WTC11 (cell line): ENCODE results near the gene SDCCAG8. TPM values are rescaled to one million over a fixed set of nuclear protein-coding genes. Genes with fewer than 3 reads are reported as not detected.
A peak's percentile ranks its signal among the peaks of the same experiment; 100 is the strongest.

Source experiments
- ATAC-seq: fragments of 200-7000 bp; cut with Tn5 transposase; 2 replicates; pipeline ENCODE4 v1.10.0; 2021; ENCODE audit warnings: mild to moderate bottlenecking, moderate library complexity
- CTCF ChIA-PET: fragments of 300-600 bp; sonication (Branson Sonifier 250); formaldehyde crosslinking; loops from one replicate; lab custom pipeline; 2021; ENCODE audit warnings: antibody characterized with exemption; lab: Charles Lee
- POLR2A ChIA-PET: fragments of 350-600 bp; sonication (Branson Sonifier 250); formaldehyde crosslinking; loops from one replicate; lab custom pipeline; 2021; ENCODE audit warnings: antibody characterized with exemption; lab: Charles Lee
- DNase-seq: peaks from one replicate; pipeline ENCODE4 v3.0.0; 2021; ENCODE audit warnings: low spot score
- H3K27ac Mint-ChIP-seq: 2 replicates; pipeline ENCODE4 v1.8.0; 2021; ENCODE audit warnings: mixed read lengths
- H3K27me3 Mint-ChIP-seq: 2 replicates; pipeline ENCODE4 v1.8.0; 2021; ENCODE audit warnings: low read depth, mild to moderate bottlenecking, moderate library complexity, mixed read lengths
- H3K36me3 Mint-ChIP-seq: 2 replicates; pipeline ENCODE4 v1.8.0; 2021; ENCODE audit warnings: mixed read lengths
- H3K4me1 Mint-ChIP-seq: 2 replicates; pipeline ENCODE4 v1.8.0; 2022; ENCODE audit warnings: mixed read lengths
- H3K4me3 Mint-ChIP-seq: 2 replicates; pipeline ENCODE4 v1.8.0; 2021; ENCODE audit warnings: mild to moderate bottlenecking, moderate library complexity, mixed read lengths
- H3K9me3 Mint-ChIP-seq: 2 replicates; pipeline ENCODE4 v1.8.0; 2021; ENCODE audit warnings: mixed read lengths
- CREM ChIP-seq: sonication (generic); formaldehyde crosslinking; IDR thresholded peaks from 2 replicates; pipeline ENCODE4 v1.8.1; 2022; ENCODE audit warnings: mild to moderate bottlenecking, missing genetic modification reagents, moderate library complexity
- FOXP1 ChIP-seq: sonication (generic); formaldehyde crosslinking; IDR thresholded peaks from 2 replicates; pipeline ENCODE4 v1.8.0; 2022; ENCODE audit warnings: missing genetic modification reagents, mild to moderate bottlenecking, moderate library complexity, borderline replicate concordance
- GTF2I ChIP-seq: fragments of 250-450 bp; sonication (Bioruptor Pico); conservative IDR thresholded peaks from 2 replicates; pipeline ENCODE4 v1.4.0; 2021; ENCODE audit warnings: mild to moderate bottlenecking
- MYBL2 ChIP-seq: sonication (generic); formaldehyde crosslinking; IDR thresholded peaks from 2 replicates; pipeline ENCODE4 v1.8.1; 2023; ENCODE audit warnings: mild to moderate bottlenecking, moderate library complexity, missing genetic modification reagents
- NFE2L1 ChIP-seq: sonication (generic); formaldehyde crosslinking; IDR thresholded peaks from 2 replicates; pipeline ENCODE4 v1.8.1; 2023; ENCODE audit warnings: missing genetic modification reagents
- NR3C1 ChIP-seq: sonication (generic); formaldehyde crosslinking; conservative IDR thresholded peaks from 2 replicates; pipeline ENCODE4 v1.8.1; 2023; ENCODE audit warnings: low read depth, mild to moderate bottlenecking, missing genetic modification reagents
- SP1 ChIP-seq: sonication (generic); formaldehyde crosslinking; conservative IDR thresholded peaks from 2 replicates; pipeline ENCODE4 v1.8.1; 2022; ENCODE audit warnings: missing genetic modification reagents
- TP53 ChIP-seq: sonication (generic); formaldehyde crosslinking; IDR thresholded peaks from 2 replicates; pipeline ENCODE4 v1.8.1; 2023; ENCODE audit warnings: mild to moderate bottlenecking, missing genetic modification reagents
- ZBTB21 ChIP-seq: sonication (generic); formaldehyde crosslinking; IDR thresholded peaks from 2 replicates; pipeline ENCODE4 v1.8.1; 2023; ENCODE audit warnings: mild to moderate bottlenecking, missing genetic modification reagents, borderline replicate concordance
- ZNF396 ChIP-seq: fragments of 250-450 bp; sonication (Bioruptor Pico); IDR thresholded peaks from 2 replicates; pipeline ENCODE4 v1.8.0; 2021; ENCODE audit warnings: mild to moderate bottlenecking, moderate library complexity, borderline replicate concordance
- total RNA-seq: library from RNA; stranded (reverse); gene quantifications from 3 replicates; pipeline ENCODE4 v1.2.3, GENCODE V29; 2021
- TF ChIP-seq, protein P1 (sequence below): fragments of 200-600 bp; IDR thresholded peaks from 2 replicates; pipeline ENCODE4 v1.8.0; 2022; ENCODE audit warnings: antibody characterized with exemption
- TF ChIP-seq, protein P2 (sequence below): sonication (generic); formaldehyde crosslinking; IDR thresholded peaks from 2 replicates; pipeline ENCODE4 v1.8.1; 2023; ENCODE audit warnings: mild to moderate bottlenecking, missing genetic modification reagents
- TF ChIP-seq, protein P3 (sequence below): sonication (generic); formaldehyde crosslinking; IDR thresholded peaks from 2 replicates; pipeline ENCODE4 v1.8.1; 2023; ENCODE audit warnings: mild to moderate bottlenecking, missing genetic modification reagents, moderate library complexity
- TF ChIP-seq, protein P4 (sequence below): fragments of 250-450 bp; sonication (Bioruptor Pico); conservative IDR thresholded peaks from 2 replicates; pipeline ENCODE4 v1.9.0; 2021; ENCODE audit warnings: mild to moderate bottlenecking
- TF ChIP-seq, protein P5 (sequence below): sonication (generic); formaldehyde crosslinking; IDR thresholded peaks from 2 replicates; pipeline ENCODE4 v1.8.1; 2022; ENCODE audit warnings: low read depth, mild to moderate bottlenecking, moderate library complexity, missing genetic modification reagents, borderline replicate concordance
- TF ChIP-seq, protein P6 (sequence below): sonication (generic); formaldehyde crosslinking; IDR thresholded peaks from 2 replicates; pipeline ENCODE4 v1.8.1; 2023; ENCODE audit warnings: mild to moderate bottlenecking, moderate library complexity, missing genetic modification reagents
- TF ChIP-seq, protein P7 (sequence below): fragments of 250-450 bp; sonication (Bioruptor Pico); IDR thresholded peaks from 2 replicates; pipeline ENCODE4 v1.8.0; 2021; ENCODE audit warnings: mild to moderate bottlenecking
- TF ChIP-seq, protein P8 (sequence below): sonication (generic); formaldehyde crosslinking; IDR thresholded peaks from 2 replicates; pipeline ENCODE4 v1.8.1; 2022; ENCODE audit warnings: missing genetic modification reagents, borderline replicate concordance
- TF ChIP-seq, protein P9 (sequence below): sonication (generic); formaldehyde crosslinking; conservative IDR thresholded peaks from 2 replicates; pipeline ENCODE4 v1.8.1; 2022; ENCODE audit warnings: mild to moderate bottlenecking, missing genetic modification reagents
- TF ChIP-seq, protein P10 (sequence below): sonication (generic); formaldehyde crosslinking; conservative IDR thresholded peaks from 2 replicates; pipeline ENCODE4 v1.8.1; 2023; ENCODE audit warnings: mild to moderate bottlenecking, low read depth, missing genetic modification reagents, moderate library complexity

SDCCAG8 gene
- total RNA-seq, 1 experiment from 2014 or later: 44.3 TPM

DNA sequence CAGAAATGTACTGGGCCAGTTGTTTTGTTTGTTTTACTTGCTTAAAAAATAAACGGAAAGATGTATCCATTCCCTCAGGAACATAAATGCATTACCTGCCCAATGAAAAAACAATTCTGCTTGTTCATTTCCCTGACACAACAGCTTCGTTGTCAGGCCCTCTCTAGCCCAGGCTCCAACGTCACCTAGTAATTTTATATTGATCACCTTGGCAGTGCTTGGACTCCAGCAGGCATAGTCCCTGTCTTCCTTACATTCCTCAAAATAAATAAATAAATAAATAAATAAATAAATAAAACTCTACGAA, 2.0 kb upstream of the SDCCAG8 start (continued):
- TF ChIP-seq, protein P1, sequence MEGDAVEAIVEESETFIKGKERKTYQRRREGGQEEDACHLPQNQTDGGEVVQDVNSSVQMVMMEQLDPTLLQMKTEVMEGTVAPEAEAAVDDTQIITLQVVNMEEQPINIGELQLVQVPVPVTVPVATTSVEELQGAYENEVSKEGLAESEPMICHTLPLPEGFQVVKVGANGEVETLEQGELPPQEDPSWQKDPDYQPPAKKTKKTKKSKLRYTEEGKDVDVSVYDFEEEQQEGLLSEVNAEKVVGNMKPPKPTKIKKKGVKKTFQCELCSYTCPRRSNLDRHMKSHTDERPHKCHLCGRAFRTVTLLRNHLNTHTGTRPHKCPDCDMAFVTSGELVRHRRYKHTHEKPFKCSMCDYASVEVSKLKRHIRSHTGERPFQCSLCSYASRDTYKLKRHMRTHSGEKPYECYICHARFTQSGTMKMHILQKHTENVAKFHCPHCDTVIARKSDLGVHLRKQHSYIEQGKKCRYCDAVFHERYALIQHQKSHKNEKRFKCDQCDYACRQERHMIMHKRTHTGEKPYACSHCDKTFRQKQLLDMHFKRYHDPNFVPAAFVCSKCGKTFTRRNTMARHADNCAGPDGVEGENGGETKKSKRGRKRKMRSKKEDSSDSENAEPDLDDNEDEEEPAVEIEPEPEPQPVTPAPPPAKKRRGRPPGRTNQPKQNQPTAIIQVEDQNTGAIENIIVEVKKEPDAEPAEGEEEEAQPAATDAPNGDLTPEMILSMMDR: no peak
- TF ChIP-seq NR3C1 (no peak), ZNF396 (CRISPR knock-in tag) (no peak), CREM (CRISPR knock-in tag) (no peak), MYBL2 (no peak), SP1 (CRISPR knock-in tag) (no peak), TP53 (no peak)
- TF ChIP-seq, protein P2, sequence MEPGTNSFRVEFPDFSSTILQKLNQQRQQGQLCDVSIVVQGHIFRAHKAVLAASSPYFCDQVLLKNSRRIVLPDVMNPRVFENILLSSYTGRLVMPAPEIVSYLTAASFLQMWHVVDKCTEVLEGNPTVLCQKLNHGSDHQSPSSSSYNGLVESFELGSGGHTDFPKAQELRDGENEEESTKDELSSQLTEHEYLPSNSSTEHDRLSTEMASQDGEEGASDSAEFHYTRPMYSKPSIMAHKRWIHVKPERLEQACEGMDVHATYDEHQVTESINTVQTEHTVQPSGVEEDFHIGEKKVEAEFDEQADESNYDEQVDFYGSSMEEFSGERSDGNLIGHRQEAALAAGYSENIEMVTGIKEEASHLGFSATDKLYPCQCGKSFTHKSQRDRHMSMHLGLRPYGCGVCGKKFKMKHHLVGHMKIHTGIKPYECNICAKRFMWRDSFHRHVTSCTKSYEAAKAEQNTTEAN: no peak
- TF ChIP-seq, protein P3, sequence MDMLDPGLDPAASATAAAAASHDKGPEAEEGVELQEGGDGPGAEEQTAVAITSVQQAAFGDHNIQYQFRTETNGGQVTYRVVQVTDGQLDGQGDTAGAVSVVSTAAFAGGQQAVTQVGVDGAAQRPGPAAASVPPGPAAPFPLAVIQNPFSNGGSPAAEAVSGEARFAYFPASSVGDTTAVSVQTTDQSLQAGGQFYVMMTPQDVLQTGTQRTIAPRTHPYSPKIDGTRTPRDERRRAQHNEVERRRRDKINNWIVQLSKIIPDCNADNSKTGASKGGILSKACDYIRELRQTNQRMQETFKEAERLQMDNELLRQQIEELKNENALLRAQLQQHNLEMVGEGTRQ (CRISPR knock-in tag): no peak
- TF ChIP-seq, protein P4, sequence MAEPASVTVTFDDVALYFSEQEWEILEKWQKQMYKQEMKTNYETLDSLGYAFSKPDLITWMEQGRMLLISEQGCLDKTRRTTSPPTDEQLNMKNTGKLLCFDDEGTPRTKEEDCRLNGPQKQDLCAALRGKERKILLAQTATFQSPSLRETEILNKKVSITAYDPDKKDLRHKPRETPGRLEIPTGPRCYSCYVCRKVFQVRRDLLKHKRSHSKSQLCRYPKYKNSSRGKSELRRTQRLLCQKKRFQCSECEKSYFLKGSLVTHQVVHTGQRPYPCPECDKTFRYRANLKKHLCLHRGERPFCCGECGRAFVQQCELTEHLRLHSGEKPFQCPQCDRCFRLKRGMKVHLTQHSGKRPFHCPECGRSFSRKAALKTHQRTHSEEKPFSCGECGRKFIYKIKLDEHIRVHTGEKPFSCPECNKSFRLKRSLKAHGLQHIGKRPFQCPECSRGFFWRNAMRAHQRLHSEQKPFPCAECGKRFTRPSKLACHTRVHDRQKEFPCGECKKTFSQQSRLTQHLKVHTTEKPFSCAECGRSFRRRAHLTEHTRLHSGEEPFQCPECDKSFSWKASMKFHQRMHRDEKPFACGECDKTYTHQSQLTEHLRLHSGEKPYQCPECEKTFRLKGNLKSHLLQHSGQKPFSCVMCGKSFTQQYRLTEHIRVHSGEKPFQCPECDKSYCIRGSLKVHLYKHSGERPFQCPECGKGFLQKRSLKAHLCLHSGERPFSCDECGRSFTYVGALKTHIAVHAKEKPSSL (CRISPR knock-in tag): no peak
- TF ChIP-seq, protein P5, sequence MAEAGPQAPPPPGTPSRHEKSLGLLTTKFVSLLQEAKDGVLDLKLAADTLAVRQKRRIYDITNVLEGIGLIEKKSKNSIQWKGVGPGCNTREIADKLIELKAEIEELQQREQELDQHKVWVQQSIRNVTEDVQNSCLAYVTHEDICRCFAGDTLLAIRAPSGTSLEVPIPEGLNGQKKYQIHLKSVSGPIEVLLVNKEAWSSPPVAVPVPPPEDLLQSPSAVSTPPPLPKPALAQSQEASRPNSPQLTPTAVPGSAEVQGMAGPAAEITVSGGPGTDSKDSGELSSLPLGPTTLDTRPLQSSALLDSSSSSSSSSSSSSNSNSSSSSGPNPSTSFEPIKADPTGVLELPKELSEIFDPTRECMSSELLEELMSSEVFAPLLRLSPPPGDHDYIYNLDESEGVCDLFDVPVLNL (CRISPR knock-in tag): no peak

DNA sequence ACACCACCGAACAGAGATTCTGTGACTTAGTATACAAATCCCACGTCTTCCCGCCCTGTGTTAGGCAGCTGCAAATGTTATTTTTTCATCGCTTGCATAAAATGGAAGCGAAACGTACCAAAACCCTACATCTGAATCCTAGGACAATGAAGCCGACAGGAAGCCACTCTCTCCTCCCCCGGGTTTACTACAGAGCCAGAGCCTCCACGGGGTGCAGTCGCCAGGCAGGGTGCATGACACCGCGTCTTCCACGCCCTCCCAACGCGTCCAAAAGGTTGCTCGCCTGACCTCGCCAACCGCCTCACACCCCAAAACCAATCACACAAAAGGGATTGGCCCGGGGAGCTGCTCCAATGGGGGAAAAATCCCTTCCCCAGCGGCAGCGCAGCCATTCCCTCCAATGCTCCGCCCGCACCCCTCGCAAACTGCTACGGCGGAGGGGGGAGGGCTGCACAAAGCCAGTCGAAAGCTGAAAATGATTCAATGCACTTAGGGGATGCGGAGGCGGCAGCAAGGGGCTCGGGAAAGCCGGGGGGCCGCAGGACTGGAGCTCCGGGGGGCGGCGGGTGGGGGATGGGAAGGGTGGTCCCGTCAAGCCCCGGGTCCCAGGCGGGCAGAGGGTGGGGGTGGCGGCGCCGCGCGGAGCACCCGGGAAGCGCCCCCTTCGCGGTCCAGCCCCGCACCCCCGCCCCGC, 1.5 kb upstream of the SDCCAG8 start:
- DNase-seq: peak; percentile 68
- peak; percentile 52; the same call in 1 of the 2 replicates for TF ChIP-seq NFE2L1 (CRISPR knock-in tag)
- TF ChIP-seq FOXP1 (CRISPR knock-in tag): peak; percentile 13; the same call in 1 of the 2 replicates
- TF ChIP-seq, protein P6, sequence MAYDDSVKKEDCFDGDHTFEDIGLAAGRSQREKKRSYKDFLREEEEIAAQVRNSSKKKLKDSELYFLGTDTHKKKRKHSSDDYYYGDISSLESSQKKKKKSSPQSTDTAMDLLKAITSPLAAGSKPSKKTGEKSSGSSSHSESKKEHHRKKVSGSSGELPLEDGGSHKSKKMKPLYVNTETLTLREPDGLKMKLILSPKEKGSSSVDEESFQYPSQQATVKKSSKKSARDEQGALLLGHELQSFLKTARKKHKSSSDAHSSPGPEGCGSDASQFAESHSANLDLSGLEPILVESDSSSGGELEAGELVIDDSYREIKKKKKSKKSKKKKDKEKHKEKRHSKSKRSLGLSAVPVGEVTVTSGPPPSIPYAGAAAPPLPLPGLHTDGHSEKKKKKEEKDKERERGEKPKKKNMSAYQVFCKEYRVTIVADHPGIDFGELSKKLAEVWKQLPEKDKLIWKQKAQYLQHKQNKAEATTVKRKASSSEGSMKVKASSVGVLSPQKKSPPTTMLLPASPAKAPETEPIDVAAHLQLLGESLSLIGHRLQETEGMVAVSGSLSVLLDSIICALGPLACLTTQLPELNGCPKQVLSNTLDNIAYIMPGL (CRISPR knock-in tag): no peak
- no peak for TF ChIP-seq ZBTB21 (CRISPR knock-in tag)
- TF ChIP-seq, protein P7, sequence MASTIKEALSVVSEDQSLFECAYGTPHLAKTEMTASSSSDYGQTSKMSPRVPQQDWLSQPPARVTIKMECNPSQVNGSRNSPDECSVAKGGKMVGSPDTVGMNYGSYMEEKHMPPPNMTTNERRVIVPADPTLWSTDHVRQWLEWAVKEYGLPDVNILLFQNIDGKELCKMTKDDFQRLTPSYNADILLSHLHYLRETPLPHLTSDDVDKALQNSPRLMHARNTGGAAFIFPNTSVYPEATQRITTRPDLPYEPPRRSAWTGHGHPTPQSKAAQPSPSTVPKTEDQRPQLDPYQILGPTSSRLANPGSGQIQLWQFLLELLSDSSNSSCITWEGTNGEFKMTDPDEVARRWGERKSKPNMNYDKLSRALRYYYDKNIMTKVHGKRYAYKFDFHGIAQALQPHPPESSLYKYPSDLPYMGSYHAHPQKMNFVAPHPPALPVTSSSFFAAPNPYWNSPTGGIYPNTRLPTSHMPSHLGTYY (CRISPR knock-in tag): no peak
- TF ChIP-seq, protein P8, sequence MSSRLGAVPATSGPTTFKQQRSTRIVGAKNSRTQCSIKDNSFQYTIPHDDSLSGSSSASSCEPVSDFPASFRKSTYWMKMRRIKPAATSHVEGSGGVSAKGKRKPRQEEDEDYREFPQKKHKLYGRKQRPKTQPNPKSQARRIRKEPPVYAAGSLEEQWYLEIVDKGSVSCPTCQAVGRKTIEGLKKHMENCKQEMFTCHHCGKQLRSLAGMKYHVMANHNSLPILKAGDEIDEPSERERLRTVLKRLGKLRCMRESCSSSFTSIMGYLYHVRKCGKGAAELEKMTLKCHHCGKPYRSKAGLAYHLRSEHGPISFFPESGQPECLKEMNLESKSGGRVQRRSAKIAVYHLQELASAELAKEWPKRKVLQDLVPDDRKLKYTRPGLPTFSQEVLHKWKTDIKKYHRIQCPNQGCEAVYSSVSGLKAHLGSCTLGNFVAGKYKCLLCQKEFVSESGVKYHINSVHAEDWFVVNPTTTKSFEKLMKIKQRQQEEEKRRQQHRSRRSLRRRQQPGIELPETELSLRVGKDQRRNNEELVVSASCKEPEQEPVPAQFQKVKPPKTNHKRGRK (CRISPR knock-in tag): 0 out of 2 replicates have a peak, but pooled peaks have one; percentile 39
- TF ChIP-seq, protein P9, sequence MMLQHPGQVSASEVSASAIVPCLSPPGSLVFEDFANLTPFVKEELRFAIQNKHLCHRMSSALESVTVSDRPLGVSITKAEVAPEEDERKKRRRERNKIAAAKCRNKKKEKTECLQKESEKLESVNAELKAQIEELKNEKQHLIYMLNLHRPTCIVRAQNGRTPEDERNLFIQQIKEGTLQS (CRISPR knock-in tag): no peak
- TF ChIP-seq, protein P10, sequence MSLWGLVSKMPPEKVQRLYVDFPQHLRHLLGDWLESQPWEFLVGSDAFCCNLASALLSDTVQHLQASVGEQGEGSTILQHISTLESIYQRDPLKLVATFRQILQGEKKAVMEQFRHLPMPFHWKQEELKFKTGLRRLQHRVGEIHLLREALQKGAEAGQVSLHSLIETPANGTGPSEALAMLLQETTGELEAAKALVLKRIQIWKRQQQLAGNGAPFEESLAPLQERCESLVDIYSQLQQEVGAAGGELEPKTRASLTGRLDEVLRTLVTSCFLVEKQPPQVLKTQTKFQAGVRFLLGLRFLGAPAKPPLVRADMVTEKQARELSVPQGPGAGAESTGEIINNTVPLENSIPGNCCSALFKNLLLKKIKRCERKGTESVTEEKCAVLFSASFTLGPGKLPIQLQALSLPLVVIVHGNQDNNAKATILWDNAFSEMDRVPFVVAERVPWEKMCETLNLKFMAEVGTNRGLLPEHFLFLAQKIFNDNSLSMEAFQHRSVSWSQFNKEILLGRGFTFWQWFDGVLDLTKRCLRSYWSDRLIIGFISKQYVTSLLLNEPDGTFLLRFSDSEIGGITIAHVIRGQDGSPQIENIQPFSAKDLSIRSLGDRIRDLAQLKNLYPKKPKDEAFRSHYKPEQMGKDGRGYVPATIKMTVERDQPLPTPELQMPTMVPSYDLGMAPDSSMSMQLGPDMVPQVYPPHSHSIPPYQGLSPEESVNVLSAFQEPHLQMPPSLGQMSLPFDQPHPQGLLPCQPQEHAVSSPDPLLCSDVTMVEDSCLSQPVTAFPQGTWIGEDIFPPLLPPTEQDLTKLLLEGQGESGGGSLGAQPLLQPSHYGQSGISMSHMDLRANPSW (CRISPR knock-in tag): no peak
- no peak for TF ChIP-seq GTF2I (CRISPR knock-in tag)
- peak; percentile 48; the same call in 1 of the 2 replicates for TF ChIP-seq MYBL2

More for the DNA sequence above, 1.5 kb upstream of the SDCCAG8 start:
- H3K4me3 Mint-ChIP-seq: peak overlapping the region; percentile 95
- H3K9me3 Mint-ChIP-seq: no peaks in the 10 kb centered on the region
- H3K27me3 Mint-ChIP-seq: no peaks in the 10 kb centered on the region
- H3K4me1 Mint-ChIP-seq: peaks cover 42% of the 10 kb centered on the region
- ChIA-PET CTCF (no interaction called here), POLR2A (interaction anchor here (0.5 to 0.6 kb wide), 2 partner anchors 70 to 742 kb away, joined by 3 read pairs; no protein-coding TSS in a partner anchor)
- ATAC-seq: peak; percentile 0
- peak overlapping the region; percentile 94 for H3K27ac Mint-ChIP-seq
- H3K36me3 Mint-ChIP-seq: no peaks in the 10 kb centered on the region
